Colon (tissue), 2 donors: ENCODE measurements around the gene EGFR.

Experiments
- FAIRE-seq: peaks from 2 replicates; lab custom pipeline; 2012; peaks lifted over from hg19 to GRCh38; lab: Jason Lieb, UNC
- donor health status: control.
- donor health status: control.

The EGFR gene

DNA sequence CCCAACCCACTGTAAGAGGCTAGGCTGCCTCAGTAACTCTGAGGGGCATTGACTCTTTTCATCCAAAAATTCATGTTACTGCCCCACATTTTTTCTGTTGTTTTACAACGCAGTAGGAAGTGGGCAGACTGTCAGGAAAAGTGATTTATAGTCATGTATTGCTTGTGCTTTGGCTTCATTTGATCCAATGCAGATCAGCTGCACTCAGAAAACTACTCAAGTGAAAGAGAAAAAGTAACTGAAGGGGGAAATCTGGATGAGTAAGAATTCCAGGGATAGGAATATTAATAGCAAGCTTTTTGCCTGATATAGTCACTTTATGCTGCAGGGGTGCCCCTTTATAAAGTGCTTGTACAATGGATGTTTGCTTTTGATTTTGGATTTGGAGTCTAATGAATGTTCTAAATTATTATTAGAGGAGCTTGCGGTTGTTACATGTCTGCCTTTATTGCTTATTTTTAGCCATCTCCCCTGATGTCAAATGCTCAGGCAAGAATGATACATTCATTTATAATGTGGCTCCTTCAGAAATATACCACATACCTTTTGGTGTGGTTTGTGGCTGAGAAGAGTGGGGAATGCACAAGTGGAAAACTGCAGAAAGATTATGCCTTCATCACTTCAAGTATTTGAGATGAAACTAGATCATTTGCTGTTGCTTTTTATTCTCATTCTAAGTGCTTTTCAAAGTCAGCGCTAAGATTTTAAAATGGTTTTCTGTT lies 86.1 kb downstream of the EGFR start:
- FAIRE-seq, result no peak

DNA sequence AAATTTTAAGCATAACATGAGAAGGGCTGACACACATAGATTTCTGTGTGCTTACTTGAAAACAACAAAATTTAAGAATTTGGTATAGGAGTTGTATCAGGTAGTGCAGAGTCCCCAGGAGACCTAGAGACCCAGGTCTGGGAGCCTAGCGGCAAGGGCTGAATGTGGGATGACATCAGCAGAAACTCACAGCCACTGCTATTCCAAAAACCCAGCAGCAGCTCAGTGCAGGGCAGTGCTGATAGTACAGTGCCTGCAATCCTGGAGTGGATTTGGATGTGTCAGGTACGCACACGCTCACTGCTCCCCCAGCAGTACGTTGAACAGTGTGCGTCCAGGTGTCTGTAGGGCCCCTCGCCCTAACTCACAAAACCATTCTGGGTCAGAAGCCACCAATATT lies 87.1 kb downstream of the EGFR start:
- no peak for FAIRE-seq

DNA sequence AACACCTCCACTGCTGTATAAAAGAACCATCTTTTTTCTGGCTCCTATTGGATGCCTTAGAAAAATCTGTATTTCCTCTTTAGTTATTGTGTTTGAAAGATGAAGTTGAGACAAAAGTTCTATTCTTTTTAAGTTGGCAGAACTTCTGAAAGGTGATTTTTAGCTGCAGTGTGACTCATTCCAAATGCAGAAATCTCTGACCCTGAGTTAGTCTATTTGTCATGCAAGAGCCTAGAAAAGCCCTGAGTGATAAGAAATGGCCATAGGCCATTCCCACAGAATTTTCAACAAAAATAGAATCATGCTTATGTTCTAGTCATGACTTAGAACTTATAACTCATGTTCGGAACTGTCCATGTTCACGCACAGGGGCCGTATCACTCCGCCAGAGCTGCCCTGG lies 89.1 kb downstream of the EGFR start:
- FAIRE-seq, result no peak

DNA sequence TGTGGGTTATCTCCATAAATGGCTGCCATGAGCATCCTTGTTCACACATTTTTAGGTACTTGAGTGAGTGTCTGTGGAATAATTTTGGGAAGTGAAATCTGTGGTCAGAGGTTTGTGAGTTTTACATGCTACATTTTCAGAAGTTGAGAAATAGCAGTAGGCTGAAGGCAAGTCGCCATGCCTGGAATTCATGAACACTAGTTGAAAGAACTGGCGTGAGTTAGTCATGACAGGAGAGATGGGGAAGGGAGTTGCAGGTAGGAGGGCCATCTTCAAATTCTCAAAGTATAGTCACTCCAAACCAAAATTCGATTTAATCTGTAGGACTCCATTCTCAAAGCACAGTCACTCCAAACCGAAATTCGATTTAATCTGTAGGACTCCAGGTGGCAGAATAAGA lies 89.6 kb downstream of the EGFR start:
- FAIRE-seq, result no peak

DNA sequence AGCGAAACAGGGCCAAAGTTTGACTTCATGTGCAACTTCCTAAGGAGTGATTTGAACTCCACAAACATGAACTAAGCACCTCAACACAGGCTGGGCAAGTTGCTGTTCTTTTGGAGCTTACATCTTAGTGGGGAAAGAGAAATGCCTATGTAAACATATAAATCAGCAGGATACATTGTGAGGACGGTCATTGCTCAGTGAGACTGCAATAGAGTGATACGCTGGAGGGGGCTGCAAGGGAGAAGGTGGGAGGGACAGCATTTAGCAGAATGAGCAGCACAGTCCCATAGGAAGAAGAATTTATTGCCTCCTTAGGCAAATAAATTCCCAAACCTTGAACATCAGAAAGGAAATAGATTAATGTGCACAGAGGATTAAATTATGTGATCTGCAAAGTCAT lies 90.0 kb downstream of the EGFR start:
- no peak for FAIRE-seq

DNA sequence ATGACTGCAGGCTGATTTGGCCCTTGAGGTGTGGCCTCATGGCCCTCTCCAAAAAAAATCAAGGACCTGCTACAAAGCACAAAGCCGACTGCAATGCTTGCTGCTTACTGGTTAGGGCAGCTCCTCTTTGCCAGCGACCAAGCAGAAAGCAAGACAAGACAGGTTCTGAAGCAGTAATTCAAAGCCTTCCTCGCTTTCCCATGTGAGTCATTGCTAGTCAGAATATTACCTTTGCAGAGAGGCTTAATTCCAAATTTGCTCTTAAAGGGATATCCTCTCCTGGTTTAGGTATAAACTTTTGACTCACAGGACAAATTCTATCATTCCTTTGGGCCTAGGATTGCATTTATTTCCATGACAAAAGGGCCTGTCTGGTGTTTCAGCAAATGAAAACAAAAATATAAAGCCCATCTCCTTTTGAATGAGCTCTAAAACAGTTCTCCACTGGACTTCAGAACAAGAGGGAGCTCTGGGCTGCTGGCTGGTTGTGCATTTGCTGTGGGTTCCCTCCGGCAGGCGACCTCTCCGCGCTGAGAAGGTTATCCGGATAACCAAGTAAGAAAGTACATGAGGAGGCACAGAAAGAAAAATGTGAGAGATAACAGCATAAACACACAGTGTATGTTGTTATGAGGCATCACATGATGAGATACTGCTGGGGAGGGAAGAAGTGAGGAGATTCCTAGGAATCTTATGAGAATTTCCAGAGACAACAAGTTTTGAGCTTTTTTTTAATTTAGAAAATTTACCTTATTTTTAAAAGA lies 90.8 kb downstream of the EGFR start:
- no peak for FAIRE-seq

DNA sequence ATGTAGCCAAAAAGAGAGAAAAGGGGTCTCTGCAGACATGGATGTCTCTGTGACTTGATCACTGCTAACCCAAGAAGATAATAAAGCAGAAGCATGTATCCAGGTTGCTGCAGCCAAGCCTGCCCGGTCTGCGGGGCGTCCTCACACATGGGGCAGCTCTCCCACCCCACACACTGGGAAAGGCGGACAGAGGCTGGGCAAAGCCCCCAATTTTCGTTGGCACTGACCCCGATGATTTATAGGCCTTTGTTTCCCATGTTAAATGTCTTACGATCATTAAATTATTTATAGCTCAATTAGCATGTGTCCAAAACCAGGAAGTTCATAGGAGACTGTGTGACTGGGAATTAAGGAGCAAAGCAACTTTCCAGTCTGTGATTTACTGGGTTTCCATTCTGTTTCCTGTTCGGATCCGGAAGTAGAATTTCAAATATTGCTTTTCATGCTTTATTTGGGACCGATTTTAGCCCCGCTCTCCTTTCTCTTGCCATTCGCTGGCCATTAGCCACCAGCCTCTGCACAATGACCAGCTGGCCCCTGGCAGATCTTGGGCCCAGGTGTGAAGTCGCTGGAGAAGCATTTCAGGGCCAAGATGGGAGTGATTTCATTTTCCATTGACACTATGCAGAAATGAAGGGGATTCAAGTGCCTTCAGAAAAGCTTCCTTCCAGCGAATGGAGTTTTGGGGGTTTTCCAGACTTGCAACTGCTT lies 91.6 kb downstream of the EGFR start:
- FAIRE-seq, result no peak

DNA sequence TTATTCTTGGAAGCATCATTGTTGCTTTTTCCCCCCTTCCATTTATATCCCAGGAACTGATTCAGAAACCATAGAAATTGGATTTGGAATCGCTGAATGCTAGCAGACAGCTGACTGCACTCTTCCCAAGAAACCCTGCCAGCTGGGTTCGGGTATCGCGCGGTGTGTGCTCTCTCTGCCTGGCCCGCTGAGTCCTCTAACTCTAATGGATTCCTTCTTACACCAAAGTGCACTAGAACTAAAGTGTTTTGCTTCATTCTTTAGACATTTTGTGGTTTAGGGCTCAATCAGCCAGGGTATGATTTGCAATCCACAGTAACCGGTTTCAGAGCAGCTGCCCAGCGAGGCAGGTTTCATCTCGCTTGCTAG lies 92.2 kb downstream of the EGFR start:
- no peak for FAIRE-seq

DNA sequence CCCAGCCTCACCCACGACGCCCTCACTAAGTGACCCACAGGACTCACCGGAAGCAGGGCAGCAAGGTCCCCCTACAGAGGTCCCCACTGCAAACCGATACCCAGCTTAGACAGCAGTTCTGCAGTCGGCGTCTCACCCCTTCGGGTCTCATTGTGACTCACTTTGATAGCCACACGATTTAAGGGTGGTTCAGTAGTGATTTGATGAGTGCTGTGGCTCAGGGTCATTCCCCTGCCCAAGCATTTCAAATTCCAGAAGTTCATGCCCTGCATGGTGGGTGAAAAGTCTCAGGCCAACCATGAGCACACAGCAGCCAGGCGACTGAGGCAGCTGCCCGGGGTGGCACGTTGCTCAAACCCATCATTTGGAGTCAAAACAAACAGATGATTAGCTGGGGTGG lies 93.2 kb downstream of the EGFR start:
- FAIRE-seq, result no peak

DNA sequence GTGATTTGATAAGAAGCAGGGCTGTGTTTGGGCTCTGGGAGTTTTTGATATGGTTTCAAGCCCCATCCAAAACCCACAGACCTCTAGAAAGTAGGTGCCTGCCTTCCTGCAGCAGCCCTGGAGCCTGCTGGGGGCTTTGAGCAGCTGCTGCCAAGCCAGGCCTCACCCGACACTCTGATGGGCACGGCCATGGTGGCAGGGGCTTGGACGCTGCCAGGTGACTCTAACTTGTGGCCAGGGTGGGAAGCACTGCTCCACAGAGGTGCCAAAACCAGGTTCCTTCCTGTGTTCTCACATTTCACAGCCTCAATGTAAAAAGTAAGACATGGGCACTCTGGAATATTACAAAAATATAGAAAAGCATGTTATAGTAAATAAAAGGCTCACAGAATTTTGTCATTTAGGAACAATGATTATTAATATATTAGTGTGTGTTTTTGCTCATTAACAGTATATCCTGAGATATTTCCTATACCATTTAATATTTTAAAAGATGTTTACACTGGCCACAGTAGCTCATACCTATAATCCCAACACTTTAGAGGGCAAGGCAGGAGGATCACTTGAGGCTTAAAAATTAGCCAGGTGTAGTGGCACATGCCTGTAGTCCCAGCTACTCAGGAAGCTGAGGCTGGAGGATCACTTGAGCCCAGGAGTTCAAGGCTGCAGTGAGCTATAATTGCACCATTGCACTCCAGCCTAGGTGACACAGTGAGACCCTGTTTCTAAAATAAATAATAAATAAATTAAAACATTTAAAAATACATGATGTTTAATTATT lies 95.1 kb downstream of the EGFR start:
- no peak for FAIRE-seq

DNA sequence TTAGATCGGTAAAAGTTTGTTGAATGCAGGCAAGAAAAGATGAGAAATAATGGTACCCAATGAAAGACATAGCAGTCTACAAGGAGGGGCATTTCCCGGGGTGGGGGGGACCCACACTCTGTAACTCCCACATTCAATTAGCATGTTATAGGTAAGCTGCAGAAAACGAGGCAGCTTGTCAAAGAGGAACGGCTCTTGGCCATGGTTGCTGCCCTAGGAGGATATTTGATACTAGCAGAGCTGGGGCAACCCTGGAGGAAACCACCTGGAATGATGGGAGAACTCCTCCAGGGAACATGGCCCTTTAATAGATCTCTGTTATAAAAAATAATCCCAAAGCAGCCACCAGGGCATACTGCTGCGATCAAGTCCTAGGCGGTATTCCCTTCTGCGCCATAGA lies 98.5 kb downstream of the EGFR start:
- no peak for FAIRE-seq

DNA sequence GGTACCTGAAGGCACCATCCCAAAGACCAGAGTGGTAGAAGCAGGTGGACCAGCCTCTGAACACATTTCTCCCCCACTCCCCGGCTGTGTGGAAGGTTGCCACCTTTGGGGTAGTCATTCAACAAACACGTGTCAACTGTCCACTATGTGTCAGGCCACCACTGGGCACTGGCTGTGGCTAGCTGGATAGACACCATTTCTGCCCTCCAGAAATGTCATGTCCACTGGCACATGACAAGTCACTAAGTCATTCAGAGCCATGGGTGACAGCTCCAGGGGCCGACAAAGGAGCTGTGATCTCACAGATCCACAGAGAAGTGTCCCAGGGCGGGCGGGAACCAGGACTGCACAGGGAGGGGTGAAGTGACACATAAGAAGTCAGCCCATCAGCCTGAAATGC lies 99.6 kb downstream of the EGFR start:
- FAIRE-seq, result no peak

DNA sequence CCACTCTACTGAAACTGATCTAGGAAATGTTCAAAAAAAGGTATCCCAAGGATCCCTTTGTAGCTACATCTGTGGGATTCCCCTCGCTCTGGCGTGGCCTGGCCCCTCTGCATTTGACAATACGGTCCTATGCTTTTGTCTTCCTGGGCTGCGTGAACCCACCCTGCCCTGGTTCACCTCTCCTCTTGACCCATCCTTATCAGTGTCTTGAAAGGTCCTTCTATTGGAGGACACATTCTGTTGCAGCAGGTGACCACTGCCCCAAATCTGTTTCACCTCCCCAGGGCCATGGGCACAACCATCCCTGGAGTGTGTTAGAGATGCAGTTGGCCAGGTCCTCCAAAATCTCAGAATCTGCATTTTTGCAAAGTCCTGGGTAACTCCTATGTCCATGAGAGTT lies 100.8 kb downstream of the EGFR start:
- no peak for FAIRE-seq

DNA sequence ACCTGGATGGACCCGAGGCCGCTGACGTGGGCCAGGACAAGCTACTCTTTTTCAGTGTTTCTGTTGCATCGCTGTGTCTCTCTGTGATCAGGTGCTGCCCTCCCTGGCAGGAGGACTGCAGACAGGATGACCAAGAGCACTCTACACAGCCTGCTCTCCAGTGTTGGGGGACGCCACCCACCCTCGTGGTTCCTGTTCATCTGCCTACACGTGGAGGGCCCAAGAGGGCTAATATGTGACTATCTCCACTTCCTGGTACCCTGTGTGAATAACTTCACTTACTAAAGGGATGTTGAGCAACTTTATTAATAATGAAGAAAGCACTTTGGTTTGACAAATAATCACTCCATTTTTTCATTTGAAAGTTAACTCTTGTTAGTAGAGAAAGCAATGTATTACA lies 101.3 kb downstream of the EGFR start:
- FAIRE-seq, result no peak

DNA sequence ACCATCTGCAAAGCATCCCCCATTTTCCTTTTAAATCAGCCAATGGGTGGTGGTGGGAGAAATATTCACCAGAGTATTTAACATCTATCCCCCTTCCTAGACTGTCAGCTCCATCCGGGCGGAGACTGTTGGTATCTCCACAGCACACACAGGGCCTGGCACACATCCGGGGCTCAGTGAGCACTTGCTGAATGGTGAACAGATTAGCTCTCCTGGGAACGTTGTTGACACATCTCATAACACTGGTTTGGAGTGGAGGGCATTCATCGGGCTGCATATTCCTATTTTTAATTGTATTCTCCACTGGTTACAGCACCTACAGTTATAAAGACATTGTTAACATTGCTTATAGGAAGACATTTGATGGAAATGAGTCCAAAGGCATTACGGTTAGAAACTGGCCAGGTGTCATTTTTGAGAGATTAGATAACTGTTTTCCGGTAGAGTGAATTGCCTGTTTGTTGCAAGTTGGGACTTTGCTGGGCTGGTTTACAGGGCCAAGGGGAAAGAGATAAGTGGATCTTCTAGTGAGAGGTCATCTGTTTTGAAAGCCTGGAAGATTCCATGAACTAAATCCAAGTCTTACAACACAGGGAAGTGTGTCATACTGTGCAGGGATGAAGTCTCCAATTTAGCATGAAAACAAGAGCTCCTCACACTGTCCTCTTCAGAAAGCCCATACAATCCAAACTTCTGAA lies 101.8 kb downstream of the EGFR start:
- no peak for FAIRE-seq

DNA sequence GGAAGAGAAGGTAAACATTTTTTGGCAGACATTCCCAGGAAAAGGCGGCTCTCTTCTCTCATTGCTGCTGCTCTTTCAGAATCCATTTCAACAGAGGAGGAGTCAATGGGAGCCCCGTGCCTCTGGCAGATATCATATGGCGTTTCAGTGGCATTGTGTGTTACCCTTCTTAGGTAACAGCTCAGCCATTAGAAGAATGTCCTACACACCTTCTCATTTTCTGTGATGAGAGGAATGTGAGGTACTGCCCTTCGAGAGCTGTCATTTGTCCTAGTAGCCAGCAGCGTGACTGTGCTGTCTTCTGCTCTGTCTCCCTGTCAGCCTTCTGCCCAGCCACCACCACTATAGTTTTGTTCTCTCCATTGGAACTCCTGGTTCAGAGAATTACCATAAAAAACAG lies 102.4 kb downstream of the EGFR start:
- FAIRE-seq, result no peak

DNA sequence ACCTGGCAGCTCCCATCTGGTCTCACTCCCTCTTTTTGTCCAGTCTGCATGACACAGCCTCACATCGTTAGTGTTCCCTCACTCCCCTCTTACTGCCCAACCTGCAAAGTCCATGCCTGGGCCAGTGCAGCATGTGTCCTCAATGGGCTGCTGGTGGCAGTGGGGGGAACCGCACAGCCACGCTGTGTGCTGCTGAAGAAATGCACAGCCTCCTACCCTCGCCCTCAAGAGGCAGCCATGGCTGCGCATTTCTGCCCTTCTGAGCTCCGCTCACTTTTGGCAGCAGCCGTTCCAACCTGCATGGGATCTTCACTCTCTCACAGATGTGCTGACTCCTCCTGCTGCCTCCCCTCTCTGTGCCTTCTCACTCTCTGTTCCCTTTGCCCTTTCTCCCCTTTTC lies 103.4 kb downstream of the EGFR start:
- no peak for FAIRE-seq

DNA sequence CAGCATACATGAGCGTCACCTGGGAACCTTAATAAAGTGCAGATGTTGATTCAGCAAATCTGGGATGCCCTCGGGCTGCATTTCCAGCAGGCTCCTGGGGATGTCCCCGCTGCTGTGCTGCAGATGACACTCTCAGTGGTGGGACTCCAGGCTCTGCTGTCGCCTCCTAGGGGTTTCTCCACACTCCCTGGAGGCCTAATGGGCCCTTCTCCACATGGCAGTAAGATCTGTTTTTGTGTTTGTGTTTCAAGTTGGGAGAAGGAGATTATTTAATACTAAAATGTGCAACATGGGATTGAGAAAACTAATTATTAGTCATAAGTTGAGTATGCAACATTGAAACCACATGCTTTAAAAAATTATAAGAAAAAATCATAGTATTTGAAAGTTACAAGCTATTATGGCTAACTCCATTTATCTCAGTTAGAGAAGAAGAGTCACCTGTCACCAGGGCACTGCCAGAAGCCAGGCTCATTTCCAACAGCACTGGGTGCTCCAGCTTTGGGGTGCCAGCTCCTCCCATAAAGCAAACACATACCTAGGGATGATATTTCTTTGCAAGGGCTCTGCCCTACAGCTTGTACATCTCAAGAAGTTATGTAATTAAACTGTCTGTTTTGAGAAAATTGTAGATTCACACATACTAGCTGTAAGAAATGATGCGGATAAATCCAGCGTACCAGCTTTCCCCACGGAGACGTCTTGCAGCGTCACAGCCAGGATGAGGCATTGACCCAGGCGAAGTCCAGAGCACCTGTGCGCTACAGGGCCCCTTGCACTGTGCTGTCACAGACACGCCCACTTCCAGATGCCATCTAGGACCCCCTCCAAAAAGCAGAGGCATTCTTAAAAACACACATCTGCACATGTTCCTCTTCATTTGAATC lies 106.4 kb downstream of the EGFR start:
- FAIRE-seq, result no peak

DNA sequence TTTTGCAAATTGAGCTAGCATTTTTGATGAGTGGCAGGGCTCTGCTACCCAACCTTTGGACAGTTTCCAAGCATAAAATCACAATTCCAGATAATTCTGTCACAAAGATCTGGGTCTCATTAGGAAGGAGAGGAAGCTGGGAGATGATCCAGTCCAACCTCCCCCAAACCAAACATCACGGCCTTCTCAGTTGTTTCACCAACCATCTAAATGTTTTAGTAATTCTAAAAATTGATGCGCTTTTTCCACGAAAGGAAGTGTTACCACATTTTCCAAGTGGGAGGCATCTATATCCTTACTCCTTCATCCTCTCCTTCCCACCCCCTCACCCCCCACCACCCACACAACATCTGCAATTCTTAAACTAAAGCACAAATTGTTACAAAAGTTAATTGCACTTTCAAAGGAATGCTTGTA lies 108.3 kb downstream of the EGFR start:
- FAIRE-seq, result no peak

DNA sequence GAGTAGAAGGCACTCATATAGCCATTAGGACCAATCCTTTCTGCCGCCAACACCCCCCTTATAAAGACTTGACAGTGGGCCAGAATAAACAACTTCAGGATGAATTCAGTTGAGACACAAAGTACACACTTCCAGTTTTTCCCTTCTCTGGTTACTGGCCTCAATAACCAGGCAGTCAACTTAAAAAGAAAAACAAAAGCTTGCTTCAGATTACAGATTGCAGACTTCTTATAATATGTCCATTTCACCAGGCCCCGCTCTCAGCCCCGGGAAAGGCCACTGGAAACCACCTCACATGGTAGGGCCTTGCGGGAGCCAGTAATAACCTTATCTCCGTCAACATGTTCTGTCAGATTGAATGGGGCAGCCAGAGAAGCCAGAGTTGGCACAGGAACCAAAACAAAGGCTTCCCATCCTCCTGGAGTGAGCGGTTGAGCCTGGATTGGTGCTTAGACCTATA lies 108.8 kb downstream of the EGFR start:
- FAIRE-seq, result no peak
